IPS-20b (cell line): ENCODE measurements around the gene BICC1.

Experiments used
- H3K27ac ChIP-seq: one replicate; pipeline ENCODE4 v1.5.1; 2013; ENCODE audit warnings: low read length
- H3K27me3 ChIP-seq: 2 replicates; pipeline ENCODE4 v1.6.1; 2013; ENCODE audit warnings: mild to moderate bottlenecking, low read length, inconsistent platforms; ENCODE audit not compliant: insufficient read depth
- H3K36me3 ChIP-seq: 2 replicates; pipeline ENCODE4 v1.6.1; 2013; ENCODE audit warnings: low read depth, mild to moderate bottlenecking, inconsistent platforms, low read length, moderate library complexity; ENCODE audit not compliant: insufficient read depth
- H3K4me1 ChIP-seq: 2 replicates; pipeline ENCODE4 v1.6.1; 2013; ENCODE audit warnings: mild to moderate bottlenecking, control low read depth, inconsistent platforms, low read length, moderate library complexity; ENCODE audit not compliant: insufficient read depth
- H3K4me3 ChIP-seq: 2 replicates; pipeline ENCODE4 v1.5.1; 2013; ENCODE audit warnings: mild to moderate bottlenecking, low read length, inconsistent platforms
- H3K9ac ChIP-seq: 2 replicates; pipeline ENCODE4 v1.6.1; 2013; ENCODE audit warnings: low read depth, mild to moderate bottlenecking, inconsistent platforms, low read length, moderate library complexity
- H3K9me3 ChIP-seq: 2 replicates; pipeline ENCODE4 v1.6.1; 2013; ENCODE audit warnings: mild to moderate bottlenecking, low read depth, low read length, inconsistent platforms; ENCODE audit not compliant: insufficient read depth

Gene BICC1

DNA sequence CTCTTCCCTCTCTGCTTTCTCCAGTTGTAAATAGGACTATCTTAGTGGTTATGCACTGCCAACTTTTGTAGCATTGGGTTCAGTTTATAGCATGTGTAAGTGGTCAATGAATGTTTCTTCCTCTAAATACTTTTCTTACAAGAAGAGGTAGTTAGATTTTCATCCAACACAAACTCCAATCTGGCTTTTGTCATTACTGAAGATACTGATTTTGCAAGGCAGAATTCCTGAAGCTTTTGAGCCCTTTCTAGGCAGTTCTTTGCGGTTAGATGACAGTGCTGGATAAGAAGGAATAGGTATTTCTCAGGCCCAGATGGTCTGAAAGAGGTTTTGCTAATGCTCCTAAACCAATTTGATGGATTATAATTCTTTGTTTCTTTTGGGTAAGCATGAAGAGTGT lies 60.5 kb downstream of the BICC1 start:
- no peak overlapping the region for H3K27ac ChIP-seq

DNA sequence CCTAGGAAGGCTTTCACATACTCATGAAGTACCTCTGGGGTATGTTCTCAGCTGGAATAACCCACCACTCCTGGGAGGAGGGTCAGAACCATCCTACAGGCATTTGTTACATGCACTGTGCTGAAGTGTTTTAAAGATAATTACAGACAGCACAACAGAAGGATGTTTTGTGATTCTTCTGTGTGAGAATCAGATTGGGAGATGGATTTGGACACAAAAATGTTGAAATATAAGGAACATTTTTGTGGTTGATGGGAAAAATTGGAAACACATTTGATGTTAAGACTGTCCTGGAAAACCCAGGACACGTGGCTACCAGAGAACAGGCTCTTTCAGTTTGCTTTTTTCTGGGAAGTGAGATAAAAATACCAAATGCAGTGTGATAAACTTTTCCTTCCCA lies 61.4 kb downstream of the BICC1 start:
- Histone ChIP-seq H3K27me3 (no peaks in the 10 kb centered on the region), H3K27ac (no peak overlapping the region), H3K9ac (no peak overlapping the region)

More for the DNA sequence above, 60.5 kb downstream of the BICC1 start:
- Histone ChIP-seq H3K27me3 (no peaks in the 10 kb centered on the region), H3K4me3 (no peak overlapping the region), H3K9ac (no peak overlapping the region), H3K4me1 (no peaks in the 10 kb centered on the region), H3K36me3 (no peaks in the 10 kb centered on the region), H3K9me3 (no peaks in the 10 kb centered on the region)

DNA sequence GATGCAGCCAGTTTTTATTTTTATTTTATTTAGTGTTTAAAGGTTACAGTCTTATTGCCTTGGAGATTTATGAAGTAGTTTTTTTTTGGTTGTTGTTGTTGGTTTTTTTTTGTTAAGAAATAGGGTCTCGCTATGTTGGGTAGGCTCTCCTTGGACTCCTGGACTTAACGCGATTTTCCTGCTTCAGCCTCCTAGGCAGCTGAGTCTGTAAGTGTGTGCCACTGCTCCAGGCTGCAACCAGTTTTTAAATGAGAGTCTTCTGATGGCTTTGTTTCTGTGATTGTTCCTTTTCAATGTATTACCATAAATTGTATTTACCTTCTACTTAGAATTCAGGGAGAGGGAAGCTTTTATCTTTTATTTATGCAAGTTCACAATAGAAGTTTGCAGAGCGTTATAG lies 62.8 kb downstream of the BICC1 start:
- no peak overlapping the region for H3K9ac ChIP-seq
- no peak overlapping the region for H3K4me3 ChIP-seq
- no peaks in the 10 kb centered on the region for H3K27me3 ChIP-seq
- H3K9me3 ChIP-seq: no peaks in the 10 kb centered on the region
- no peaks in the 10 kb centered on the region for H3K36me3 ChIP-seq
- no peak overlapping the region for H3K27ac ChIP-seq
- H3K4me1 ChIP-seq: peaks cover 4% of the 10 kb centered on the region; the same call in 1 of the 2 replicates

More for the DNA sequence above, 61.4 kb downstream of the BICC1 start:
- Histone ChIP-seq H3K4me1 (0 out of 2 replicates have a peak, but pooled peaks cover under 1% of the 10 kb centered on the region), H3K36me3 (no peaks in the 10 kb centered on the region), H3K4me3 (no peak overlapping the region), H3K9me3 (no peaks in the 10 kb centered on the region)

DNA sequence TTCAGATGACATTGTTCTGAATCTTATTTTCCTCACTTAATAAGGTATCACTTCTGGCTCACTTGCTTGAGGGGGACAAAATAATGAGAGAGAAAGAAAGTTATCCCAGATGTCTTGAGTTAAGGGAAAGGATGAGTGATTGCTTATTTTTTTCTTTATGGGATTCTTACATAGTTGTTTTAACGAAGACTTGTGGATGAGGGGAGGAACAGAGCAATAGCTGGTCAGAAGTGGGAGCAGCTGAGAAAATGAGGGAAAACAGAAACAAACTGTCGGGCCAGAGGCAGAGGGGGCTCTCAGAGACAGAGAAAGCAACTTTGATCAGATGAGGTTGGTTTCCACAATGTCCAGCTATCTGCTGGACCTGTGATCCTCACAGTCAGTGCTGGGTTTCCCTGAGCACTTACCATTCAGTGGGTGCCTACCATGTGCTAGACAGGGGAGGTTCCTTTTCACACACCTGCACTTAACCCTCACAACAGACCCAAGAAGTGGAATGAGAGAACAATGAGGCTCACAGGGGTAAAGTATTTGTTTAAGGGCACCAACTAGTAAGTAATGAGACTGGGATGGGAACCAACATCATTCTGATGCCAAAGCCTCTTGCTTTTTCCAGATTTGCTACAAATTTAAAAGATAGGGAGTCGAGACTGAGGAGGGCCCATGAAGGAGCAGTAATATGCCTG lies 64.2 kb downstream of the BICC1 start:
- peaks cover 4% of the 10 kb centered on the region; the same call in 1 of the 2 replicates for H3K4me1 ChIP-seq
- no peaks in the 10 kb centered on the region for H3K36me3 ChIP-seq
- no peak overlapping the region for H3K4me3 ChIP-seq
- no peaks in the 10 kb centered on the region for H3K27me3 ChIP-seq
- H3K9ac ChIP-seq: no peak overlapping the region
- H3K9me3 ChIP-seq: no peaks in the 10 kb centered on the region
- H3K27ac ChIP-seq: no peak overlapping the region

DNA sequence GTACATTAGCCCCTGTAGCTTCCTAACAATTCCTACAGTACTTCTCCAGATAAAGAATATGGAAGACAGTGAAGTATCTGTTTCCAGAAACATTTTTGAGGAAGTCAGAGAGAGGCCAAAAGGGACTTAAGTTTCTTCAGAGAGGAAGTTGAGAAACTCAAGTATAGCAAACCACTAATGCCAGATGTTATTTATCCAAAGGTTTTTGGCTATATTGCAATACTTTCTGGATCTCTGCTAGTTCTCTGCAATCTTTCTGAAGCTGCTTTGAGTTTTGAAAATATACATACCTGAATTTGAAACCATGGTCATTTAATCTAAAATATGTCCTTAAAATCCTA lies 64.7 kb downstream of the BICC1 start:
- Histone ChIP-seq H3K27me3 (no peaks in the 10 kb centered on the region), H3K4me1 (peaks cover 4% of the 10 kb centered on the region; the same call in 1 of the 2 replicates), H3K27ac (no peak overlapping the region), H3K4me3 (no peak overlapping the region), H3K36me3 (no peaks in the 10 kb centered on the region), H3K9me3 (no peaks in the 10 kb centered on the region), H3K9ac (no peak overlapping the region)

DNA sequence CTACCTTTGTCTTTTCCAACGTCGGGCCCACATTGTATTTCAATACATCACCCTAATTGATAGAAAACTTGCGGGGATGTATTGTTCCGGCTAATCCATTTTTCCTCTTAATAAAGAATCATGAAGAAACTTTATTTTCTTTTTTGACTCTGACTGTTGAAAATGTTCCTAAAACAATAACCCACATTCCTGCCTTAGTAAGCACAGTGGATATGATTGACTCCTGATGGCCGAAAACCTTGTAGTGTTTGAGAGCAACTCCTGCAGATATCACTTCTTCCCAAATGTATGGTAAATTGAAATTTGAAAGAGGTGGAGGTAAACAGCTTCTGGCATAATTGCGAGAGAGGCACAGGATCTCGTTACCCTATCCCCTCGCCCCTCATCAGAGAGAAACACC lies 65.7 kb downstream of the BICC1 start:
- Histone ChIP-seq H3K36me3 (no peaks in the 10 kb centered on the region), H3K27ac (no peak overlapping the region), H3K27me3 (no peaks in the 10 kb centered on the region), H3K9ac (no peak overlapping the region), H3K4me1 (peaks cover 4% of the 10 kb centered on the region; the same call in 1 of the 2 replicates), H3K4me3 (no peak overlapping the region), H3K9me3 (no peaks in the 10 kb centered on the region)

DNA sequence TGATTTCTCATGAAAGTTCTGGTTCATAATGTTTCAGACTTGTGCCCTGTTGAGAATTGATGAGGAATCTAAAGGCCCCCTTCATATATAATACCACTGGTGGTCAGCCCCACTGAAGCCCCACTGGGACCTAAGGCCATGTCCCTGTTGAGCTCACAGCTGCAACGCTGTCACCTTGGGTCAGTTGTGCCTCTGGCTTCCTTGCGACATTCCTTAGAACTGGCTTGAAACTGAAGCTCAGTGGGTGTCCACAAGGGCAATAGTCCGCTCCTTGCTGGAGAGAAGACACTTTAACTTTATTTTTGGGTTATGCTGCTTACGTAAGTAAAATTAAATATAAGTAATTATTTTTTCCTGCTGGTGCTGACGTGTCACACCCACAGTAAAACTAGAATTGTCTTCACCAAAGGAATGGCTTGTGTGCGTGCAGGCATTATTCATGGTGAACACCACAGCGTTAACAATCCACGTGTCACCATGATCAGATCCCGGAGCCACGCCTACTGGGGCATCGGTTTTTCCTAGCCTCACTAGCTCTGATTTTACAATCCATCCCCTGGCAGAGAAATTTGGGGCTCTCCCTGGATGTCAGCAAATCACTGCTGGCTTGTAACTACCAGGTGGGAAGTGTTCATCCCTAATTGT lies 66.5 kb downstream of the BICC1 start:
- no peak overlapping the region for H3K9ac ChIP-seq
- no peak overlapping the region for H3K4me3 ChIP-seq

DNA sequence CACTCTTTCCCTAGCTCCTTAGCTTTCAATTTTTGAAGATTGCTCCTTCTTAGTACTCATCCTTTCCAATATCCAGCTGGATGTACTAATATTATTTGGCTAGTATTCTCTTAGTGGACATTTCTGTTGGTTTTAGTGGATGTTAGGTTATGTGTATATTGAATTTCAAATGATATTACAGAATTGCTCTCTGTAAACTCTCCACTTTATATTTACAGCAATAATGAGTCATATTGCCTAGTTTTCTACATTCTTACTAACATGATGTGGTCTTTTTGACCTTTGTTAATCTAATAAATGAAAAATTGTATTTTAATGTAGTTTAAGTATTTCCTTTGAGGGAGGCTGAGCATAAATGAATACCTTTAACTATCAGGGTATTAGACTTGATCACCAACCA lies 69.4 kb downstream of the BICC1 start:
- Histone ChIP-seq H3K9me3 (no peaks in the 10 kb centered on the region), H3K9ac (no peak overlapping the region), H3K4me3 (no peak overlapping the region), H3K4me1 (peaks cover 4% of the 10 kb centered on the region; the same call in 1 of the 2 replicates), H3K27ac (no peak overlapping the region), H3K36me3 (no peaks in the 10 kb centered on the region), H3K27me3 (no peaks in the 10 kb centered on the region)

More for the DNA sequence above, 66.5 kb downstream of the BICC1 start:
- Histone ChIP-seq H3K36me3 (no peaks in the 10 kb centered on the region), H3K27ac (no peak overlapping the region), H3K9me3 (no peaks in the 10 kb centered on the region), H3K27me3 (no peaks in the 10 kb centered on the region), H3K4me1 (peaks cover 4% of the 10 kb centered on the region; the same call in 1 of the 2 replicates)

DNA sequence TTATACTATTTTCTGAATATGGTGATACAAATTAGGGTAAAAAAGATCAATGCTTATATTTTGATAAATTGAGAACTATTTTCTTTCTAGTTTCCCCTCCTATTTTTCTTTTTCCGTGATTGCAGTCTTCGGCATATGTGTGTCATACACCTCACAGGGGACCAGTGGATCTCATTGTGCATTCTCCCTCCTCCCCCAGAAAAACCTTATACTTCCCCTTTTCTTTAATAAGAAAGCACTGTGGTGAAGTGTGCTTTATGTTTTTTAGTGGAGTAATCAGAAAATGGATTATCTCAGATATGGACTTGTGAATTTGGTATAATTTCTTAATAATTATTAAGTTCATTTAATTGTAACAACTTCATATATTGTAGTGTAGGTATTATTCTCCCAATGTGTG lies 72.8 kb downstream of the BICC1 start:
- no peaks in the 10 kb centered on the region for H3K36me3 ChIP-seq
- H3K9ac ChIP-seq: no peak overlapping the region
- no peaks in the 10 kb centered on the region for H3K27me3 ChIP-seq
- H3K4me1 ChIP-seq: no peaks in the 10 kb centered on the region
- H3K4me3 ChIP-seq: no peak overlapping the region
- H3K9me3 ChIP-seq: no peaks in the 10 kb centered on the region
- no peak overlapping the region for H3K27ac ChIP-seq

DNA sequence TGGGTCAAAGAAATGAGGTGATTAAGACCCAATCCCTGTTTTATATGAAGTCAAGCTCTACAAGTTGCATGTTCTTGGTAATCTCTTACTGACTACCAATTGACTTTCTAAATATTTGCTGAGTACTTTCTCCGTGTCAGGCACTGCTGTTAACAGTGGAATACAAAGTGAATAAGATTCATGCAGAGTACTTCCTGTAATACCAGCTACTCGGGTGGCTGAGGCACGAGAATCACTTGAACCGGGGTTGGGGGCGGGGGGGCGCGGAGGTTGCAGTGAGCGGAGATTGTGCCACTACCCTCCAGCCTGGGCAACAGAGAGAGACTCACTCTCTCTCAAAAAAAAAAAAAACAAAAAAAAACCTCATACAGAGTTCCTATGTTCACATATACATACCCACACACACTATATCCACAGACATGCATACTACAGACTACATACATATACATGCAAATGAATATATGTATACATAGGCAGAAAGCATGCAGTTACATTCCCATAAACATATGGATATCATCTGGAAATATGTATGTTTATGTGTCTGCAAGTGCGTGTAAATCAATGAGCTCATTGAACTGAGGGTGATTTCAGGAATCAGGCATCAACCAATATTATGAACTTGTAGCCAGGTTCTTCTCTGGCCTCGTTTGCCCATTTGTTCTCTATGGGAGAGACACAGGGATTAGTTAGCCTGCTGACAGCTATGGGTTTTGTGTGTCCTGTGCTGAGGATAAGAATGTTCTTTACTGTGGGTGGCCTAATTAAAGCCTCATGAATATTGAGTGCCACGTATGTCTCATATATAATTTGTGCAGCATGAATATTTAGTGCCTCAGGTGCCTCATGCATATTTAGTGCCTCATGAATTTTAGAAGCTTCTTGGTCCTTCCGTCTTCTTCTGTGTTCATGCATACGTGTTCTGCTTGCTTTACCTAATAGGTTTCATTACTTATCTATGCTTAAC lies 73.9 kb downstream of the BICC1 start:
- H3K9me3 ChIP-seq: no peaks in the 10 kb centered on the region
- H3K27me3 ChIP-seq: no peaks in the 10 kb centered on the region
- H3K27ac ChIP-seq: no peak overlapping the region
- no peaks in the 10 kb centered on the region for H3K4me1 ChIP-seq
- no peak overlapping the region for H3K4me3 ChIP-seq
- no peaks in the 10 kb centered on the region for H3K36me3 ChIP-seq
- no peak overlapping the region for H3K9ac ChIP-seq

DNA sequence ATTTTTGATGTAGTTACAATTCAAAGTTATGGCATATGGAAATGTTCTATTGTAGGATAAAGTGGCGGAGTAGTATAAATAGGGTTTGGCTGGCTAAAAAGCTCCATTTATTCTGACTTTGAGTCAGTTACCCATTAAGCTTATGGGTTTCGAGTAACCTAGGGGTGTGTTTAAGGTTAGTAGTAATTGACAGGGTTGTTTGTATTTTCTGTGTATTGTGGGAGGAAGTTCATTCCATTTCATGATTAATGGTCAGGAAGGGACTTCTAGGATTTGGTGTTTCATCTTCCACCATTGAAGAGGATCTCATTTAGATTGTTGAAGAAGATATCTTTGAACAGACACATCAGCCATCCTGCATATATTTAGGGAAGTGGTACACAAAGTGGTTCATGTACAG lies 75.0 kb downstream of the BICC1 start:
- Histone ChIP-seq H3K36me3 (no peaks in the 10 kb centered on the region), H3K4me3 (no peak overlapping the region), H3K9ac (no peak overlapping the region), H3K9me3 (no peaks in the 10 kb centered on the region), H3K4me1 (no peaks in the 10 kb centered on the region), H3K27ac (no peak overlapping the region), H3K27me3 (no peaks in the 10 kb centered on the region)
